Trophoblast cell (in vitro differentiated cells and primary cell): ENCODE data around the gene AQP6. TPM values are rescaled to one million over a fixed set of nuclear protein-coding genes. Genes with fewer than 3 reads are reported as not detected.

Experiments used
- DNase-seq, 2 donors: peaks; one replicate each; pipeline ENCODE4 v3.0.0-alpha.2; 2016
- H2AFZ ChIP-seq: 2 replicates; pipeline ENCODE4 v1.6.1; 2013; ENCODE audit warnings: low read length, moderate library complexity, mild to moderate bottlenecking; ENCODE audit not compliant: insufficient read depth, poor library complexity
- H2AK5ac ChIP-seq: 2 replicates; pipeline ENCODE4 v1.6.1; 2013; ENCODE audit warnings: mild to moderate bottlenecking, low read length
- H2BK120ac ChIP-seq: 2 replicates; pipeline ENCODE4 v1.6.1; 2013; ENCODE audit warnings: low read length, mild to moderate bottlenecking, moderate library complexity; ENCODE audit not compliant: insufficient read depth, poor library complexity
- H2BK12ac ChIP-seq: 2 replicates; pipeline ENCODE4 v1.6.1; 2013; ENCODE audit warnings: mild to moderate bottlenecking, low read length, moderate library complexity
- H2BK5ac ChIP-seq: 2 replicates; pipeline ENCODE4 v1.6.1; 2013; ENCODE audit warnings: low read length, low read depth, moderate library complexity, mild to moderate bottlenecking; ENCODE audit not compliant: poor library complexity
- H3K14ac ChIP-seq: 2 replicates; pipeline ENCODE4 v1.6.1; 2013; ENCODE audit warnings: mild to moderate bottlenecking, low read length
- H3K18ac ChIP-seq: 2 replicates; pipeline ENCODE4 v1.6.1; 2013; ENCODE audit warnings: mild to moderate bottlenecking, low read length
- H3K23ac ChIP-seq: 2 replicates; pipeline ENCODE4 v1.6.1; 2013; ENCODE audit warnings: low read length
- H3K27ac ChIP-seq: 2 replicates; pipeline ENCODE4 v1.5.1; 2013; ENCODE audit warnings: low read depth, mild to moderate bottlenecking, inconsistent platforms, low read length, moderate library complexity
- H3K27me3 ChIP-seq: 2 replicates; pipeline ENCODE4 v1.6.1; 2013; ENCODE audit warnings: inconsistent platforms, mild to moderate bottlenecking, low read length, moderate library complexity; ENCODE audit not compliant: insufficient read depth
- H3K36me3 ChIP-seq, 2 experiments: 1 replicate in 1 of 2; 2 replicates in 1 of 2; pipeline ENCODE4 v1.6.1; 2013; ENCODE audit warnings: low read length in 2 of 2, mild to moderate bottlenecking in 2 of 2, moderate library complexity in 1 of 2; ENCODE audit not compliant: insufficient read depth in 2 of 2, control insufficient read depth in 1 of 2
- H3K4ac ChIP-seq: 2 replicates; pipeline ENCODE4 v1.6.1; 2013; ENCODE audit warnings: low read depth, mild to moderate bottlenecking, low read length, moderate library complexity
- H3K4me1 ChIP-seq, 2 experiments: 1 replicate in 1 of 2; 2 replicates in 1 of 2; pipeline ENCODE4 v1.6.1; 2013; ENCODE audit warnings: low read length in 2 of 2, mild to moderate bottlenecking in 2 of 2, moderate library complexity in 1 of 2; ENCODE audit not compliant: insufficient read depth in 2 of 2, control insufficient read depth in 1 of 2
- H3K4me2 ChIP-seq: 2 replicates; pipeline ENCODE4 v1.6.1; 2013; ENCODE audit warnings: inconsistent platforms, mild to moderate bottlenecking, low read length, moderate library complexity
- H3K4me3 ChIP-seq: 2 replicates; pipeline ENCODE4 v1.5.1; 2013; ENCODE audit warnings: mild to moderate bottlenecking, low read depth, low read length, inconsistent platforms
- H3K79me1 ChIP-seq: one replicate; pipeline ENCODE4 v1.6.1; 2013; ENCODE audit warnings: low read length
- H3K79me2 ChIP-seq: 2 replicates; pipeline ENCODE4 v1.6.1; 2013; ENCODE audit warnings: low read length, mild to moderate bottlenecking; ENCODE audit not compliant: control insufficient read depth, insufficient read depth, poor library complexity
- H3K9ac ChIP-seq: 2 replicates; pipeline ENCODE4 v1.6.1; 2013; ENCODE audit warnings: mild to moderate bottlenecking, low read length
- H3K9me3 ChIP-seq: 2 replicates; pipeline ENCODE4 v1.6.1; 2013; ENCODE audit warnings: low read depth, mild to moderate bottlenecking, control low read depth, inconsistent platforms, low read length; ENCODE audit not compliant: insufficient read depth
- H4K12ac ChIP-seq: 2 replicates; pipeline ENCODE4 v1.6.1; 2013; ENCODE audit warnings: low read depth, mild to moderate bottlenecking, low read length, moderate library complexity
- H4K8ac ChIP-seq: 2 replicates; pipeline ENCODE4 v1.6.1; 2013; ENCODE audit warnings: low read depth, mild to moderate bottlenecking, low read length, moderate library complexity
- H4K91ac ChIP-seq: one replicate; pipeline ENCODE4 v1.6.1; 2013; ENCODE audit warnings: low read depth, mild to moderate bottlenecking, low read length, moderate library complexity
- WGBS: extraction: QIAGEN DNeasy Blood & Tissue Kit; methylation state at CpG from one replicate; pipeline ENCODE4 v1.1.7; 2013; ENCODE audit warnings: missing lambda C conversion rate; ENCODE audit not compliant: insufficient read length, insufficient coverage; ENCODE audit errors: extremely low coverage; 5-methylcytosine and 5-hydroxymethylcytosine counted together
- polyA plus RNA-seq: library from polyadenylated mRNA; stranded (reverse); fragments of 200-250 nt; gene quantifications from 2 replicates; pipeline ENCODE4 v1.2.3, GENCODE V29; 2013

Gene AQP6, protein sequence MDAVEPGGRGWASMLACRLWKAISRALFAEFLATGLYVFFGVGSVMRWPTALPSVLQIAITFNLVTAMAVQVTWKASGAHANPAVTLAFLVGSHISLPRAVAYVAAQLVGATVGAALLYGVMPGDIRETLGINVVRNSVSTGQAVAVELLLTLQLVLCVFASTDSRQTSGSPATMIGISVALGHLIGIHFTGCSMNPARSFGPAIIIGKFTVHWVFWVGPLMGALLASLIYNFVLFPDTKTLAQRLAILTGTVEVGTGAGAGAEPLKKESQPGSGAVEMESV
- polyA plus RNA-seq, result not detected in 2 replicates

DNA sequence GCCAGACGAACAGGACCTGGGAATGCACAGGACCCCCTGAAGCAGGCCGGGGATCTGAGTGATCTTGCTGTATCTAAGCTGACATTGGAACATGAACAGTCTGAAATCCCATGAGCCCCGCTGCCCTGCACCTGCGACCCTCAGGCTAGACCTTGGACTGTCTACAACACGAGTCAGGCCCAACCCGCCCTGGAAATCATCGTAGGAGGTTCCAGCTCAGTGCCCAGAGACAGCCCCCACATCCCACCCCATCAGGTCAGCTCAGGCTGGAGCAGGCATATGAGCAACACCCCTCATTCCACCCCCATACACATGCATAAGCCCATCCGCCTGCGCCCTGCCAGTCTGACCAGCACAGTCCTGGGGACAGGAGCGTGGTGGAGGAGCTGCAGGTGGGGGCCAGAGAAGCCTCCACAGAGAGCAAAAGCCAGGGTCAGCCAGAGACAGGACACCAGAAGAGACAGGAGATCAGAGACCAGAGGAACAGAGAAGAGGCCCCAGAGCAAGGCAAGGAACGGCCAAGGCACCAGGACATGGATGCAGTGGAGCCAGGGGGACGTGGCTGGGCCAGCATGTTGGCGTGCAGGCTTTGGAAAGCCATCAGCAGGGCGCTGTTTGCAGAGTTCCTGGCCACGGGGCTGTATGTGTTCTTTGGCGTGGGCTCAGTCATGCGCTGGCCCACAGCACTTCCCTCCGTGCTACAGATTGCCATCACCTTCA, at the start of gene AQP6:
Gene AQP6, plus strand, starts transcription at position 307 of the 720 bp plus-strand sequence. Its CDS starts 227 bp downstream, at position 534.
- Histone ChIP-seq H3K27me3 (no peaks in the 10 kb centered on the region), H3K79me1 (no peaks in the 10 kb centered on the region), H3K4me1 (no peaks in the 10 kb centered on the region), H4K12ac (no peak within 1 kb of the TSS), H3K9me3 (peaks cover 4% of the 10 kb centered on the region), H3K4me2 (no peak within 1 kb of the TSS), H3K79me2 (no peaks in the 10 kb centered on the region), H4K91ac (no peak within 1 kb of the TSS), H3K9ac (no peak within 1 kb of the TSS), H3K27ac (no peak within 1 kb of the TSS), H3K14ac (no peak within 1 kb of the TSS), H3K18ac (no peak within 1 kb of the TSS), H3K4ac (no peak within 1 kb of the TSS), H2AFZ (no peak within 1 kb of the TSS), H2BK120ac (no peak within 1 kb of the TSS), H2BK5ac (no peak within 1 kb of the TSS), H2AK5ac (no peak within 1 kb of the TSS), H4K8ac (no peak within 1 kb of the TSS), H2BK12ac (no peak within 1 kb of the TSS), H3K36me3 (no peaks in the 10 kb centered on the region), H3K4me3 (no peak within 1 kb of the TSS), H3K23ac (no peak within 1 kb of the TSS)
- no CpG with 5 or more reads among the region's 18 CpGs for WGBS
- DNase-seq, result no peak

DNA sequence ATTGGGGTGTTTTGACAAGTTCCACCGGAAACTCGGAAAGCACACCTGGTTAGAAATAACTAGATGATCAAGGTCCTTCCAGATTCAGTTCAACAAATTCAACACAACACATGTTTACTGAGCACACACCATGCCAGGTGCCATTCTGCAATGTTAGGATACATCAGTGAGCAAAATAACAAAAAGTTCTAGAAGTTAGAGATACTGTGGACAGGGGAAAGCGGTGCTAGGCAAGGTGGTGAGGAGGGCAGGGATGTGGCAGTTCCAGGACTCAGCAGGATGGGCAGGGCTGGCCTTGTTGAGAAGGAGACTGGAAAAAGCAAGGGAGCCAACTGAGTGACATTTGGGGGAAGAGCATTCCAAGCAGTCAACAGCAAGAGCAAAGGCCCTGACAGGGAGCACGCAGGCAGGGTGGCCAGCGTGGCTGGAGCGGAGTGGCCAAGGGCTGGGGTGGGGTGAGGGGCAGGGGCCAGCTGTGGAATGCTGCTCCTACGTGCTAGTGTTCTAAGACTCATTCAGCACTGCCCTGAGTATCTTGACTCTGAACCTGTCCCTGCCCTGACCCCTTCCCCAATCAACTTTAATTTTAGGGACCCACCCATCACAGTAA, 49.6 kb upstream of the AQP6 start:
- Histone ChIP-seq H3K27me3 (no peaks in the 10 kb centered on the region), H2AK5ac (no peak overlapping the region), H3K9me3 (peaks cover 2% of the 10 kb centered on the region), H3K27ac (no peak overlapping the region), H3K9ac (no peak overlapping the region), H3K14ac (no peak overlapping the region), H3K4ac (no peak overlapping the region), H4K91ac (no peak overlapping the region), H3K36me3 (no peaks in the 10 kb centered on the region), H4K12ac (no peak overlapping the region), H3K4me1 (no peaks in the 10 kb centered on the region), H3K18ac (no peak overlapping the region), H2AFZ (no peak overlapping the region), H3K79me2 (no peaks in the 10 kb centered on the region), H2BK12ac (no peak overlapping the region), H3K4me2 (no peak overlapping the region), H2BK5ac (no peak overlapping the region), H3K23ac (no peak overlapping the region), H3K4me3 (no peak overlapping the region), H2BK120ac (no peak overlapping the region), H4K8ac (no peak overlapping the region), H3K79me1 (no peaks in the 10 kb centered on the region)
- DNase-seq, result no peak
- no CpG with 5 or more reads among the region's 7 CpGs for WGBS

DNA sequence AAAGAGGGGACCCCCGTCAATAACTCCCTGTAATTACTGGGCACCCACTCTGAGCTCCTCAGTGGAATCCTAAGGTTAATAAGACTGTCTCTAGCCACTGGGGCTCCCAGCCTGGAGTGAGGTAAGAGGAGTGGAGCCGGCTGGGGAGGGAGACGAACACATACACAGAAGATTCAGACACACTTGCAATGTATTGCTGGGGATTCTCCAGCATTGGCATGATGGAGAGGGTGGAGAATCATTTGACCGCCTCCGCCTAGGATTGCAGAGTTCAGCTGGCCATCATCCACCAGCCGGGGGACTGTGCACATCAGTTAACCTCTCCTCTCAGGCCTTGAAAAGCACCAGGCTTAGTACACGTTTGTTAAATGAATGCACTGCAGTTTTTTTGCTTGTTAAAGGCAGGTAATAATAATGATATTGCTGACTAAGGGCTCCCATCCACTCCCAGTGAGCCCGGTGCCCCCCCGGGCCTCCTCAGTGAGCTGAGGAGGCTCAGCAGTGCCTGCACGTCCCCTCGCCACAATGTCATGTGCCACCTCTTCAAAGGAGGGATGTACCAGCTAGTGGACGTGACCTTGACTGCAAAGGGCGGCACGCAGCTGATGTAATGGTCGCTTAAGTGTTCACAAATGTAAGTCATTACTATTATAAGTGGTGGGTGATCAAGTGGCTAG, 48.7 kb upstream of the AQP6 start:
- no CpG with 5 or more reads among the region's 15 CpGs for WGBS
- Histone ChIP-seq H2BK5ac (no peak overlapping the region), H3K14ac (no peak overlapping the region), H2AK5ac (no peak overlapping the region), H2AFZ (no peak overlapping the region), H3K79me1 (no peaks in the 10 kb centered on the region), H3K18ac (no peak overlapping the region), H3K4me2 (no peak overlapping the region), H4K12ac (no peak overlapping the region), H3K4me1 (no peaks in the 10 kb centered on the region), H4K91ac (no peak overlapping the region), H2BK12ac (no peak overlapping the region), H3K36me3 (no peaks in the 10 kb centered on the region), H3K27ac (no peak overlapping the region), H3K9ac (no peak overlapping the region), H4K8ac (no peak overlapping the region), H3K27me3 (no peaks in the 10 kb centered on the region), H3K4me3 (no peak overlapping the region), H2BK120ac (no peak overlapping the region), H3K79me2 (no peaks in the 10 kb centered on the region), H3K9me3 (peaks cover 2% of the 10 kb centered on the region), H3K4ac (no peak overlapping the region), H3K23ac (no peak overlapping the region)
- no peak for DNase-seq

DNA sequence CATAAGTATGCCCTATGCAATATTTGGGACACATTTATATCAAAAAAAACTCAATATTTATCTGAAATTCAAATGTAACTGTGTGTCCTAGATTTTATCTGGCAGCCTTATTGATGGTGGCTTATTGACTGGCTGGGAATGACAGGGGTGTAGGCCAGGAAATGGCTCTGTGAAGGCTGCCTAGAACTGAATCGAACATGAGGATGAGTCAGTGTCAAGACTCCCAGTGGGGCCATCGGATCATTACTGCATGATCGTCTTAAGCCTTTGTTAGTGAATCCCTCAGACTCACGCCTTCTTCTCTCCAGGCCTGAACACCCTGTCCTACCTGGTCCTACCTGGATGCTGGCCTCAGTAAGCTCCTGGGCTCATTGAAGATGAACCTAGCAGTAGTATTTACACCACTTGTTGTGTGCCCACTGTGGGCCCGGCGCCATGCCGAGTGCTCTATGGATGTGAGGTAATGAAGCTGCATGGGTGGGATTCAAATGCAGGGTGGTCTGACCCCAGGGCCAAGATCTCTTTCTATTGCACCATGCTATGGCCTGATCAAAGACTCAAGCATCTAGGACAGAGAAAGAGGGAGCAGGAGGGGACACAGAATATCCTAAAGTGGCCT, 48.0 kb upstream of the AQP6 start:
- Histone ChIP-seq H3K23ac (no peak overlapping the region), H2BK5ac (no peak overlapping the region), H3K4me1 (no peaks in the 10 kb centered on the region), H3K14ac (no peak overlapping the region), H2AK5ac (no peak overlapping the region), H3K4me2 (no peak overlapping the region), H3K79me2 (no peaks in the 10 kb centered on the region), H4K91ac (no peak overlapping the region), H3K36me3 (no peaks in the 10 kb centered on the region), H3K79me1 (no peaks in the 10 kb centered on the region), H3K9me3 (peaks cover 4% of the 10 kb centered on the region), H4K12ac (no peak overlapping the region), H4K8ac (no peak overlapping the region), H3K27ac (no peak overlapping the region), H2AFZ (no peak overlapping the region), H3K18ac (no peak overlapping the region), H3K9ac (no peak overlapping the region), H2BK120ac (no peak overlapping the region), H3K4ac (no peak overlapping the region), H2BK12ac (no peak overlapping the region), H3K4me3 (no peak overlapping the region), H3K27me3 (no peaks in the 10 kb centered on the region)
- WGBS, result no CpG with 5 or more reads among the region's 7 CpGs
- DNase-seq, result no peak
